ENCODE data around the gene HAAO. TPM values are rescaled to one million over a fixed set of nuclear protein-coding genes. Genes with fewer than 3 reads are reported as not detected.

Gene HAAO
- total and polyA plus RNA-seq, 2 donors (not counting 1 experiment from before 2014, with no cell fraction given), result 6.4 to 17.6 TPM

GRCh38 chr2:42769583-42770287 is 22.6 kb downstream of the HAAO start:
- H3K4me3 Mint-ChIP-seq, result no peak overlapping the region
- H3K4me1 ChIP-seq (ENCODE audit: control insufficient read depth in 2 of 2, insufficient read depth in 2 of 2, low read length in 2 of 2), result no peaks in the 10 kb centered on the region
- no peak overlapping the region for H3K27ac ChIP-seq (ENCODE audit: low read length in 2 of 2)
- TF ChIP-seq CTCF (IDR thresholded peaks at IDR 0.05) (no peak), EZH2 (IDR thresholded peaks at IDR 0.05; ENCODE audit: borderline replicate concordance, insufficient read depth, low read depth, low read length, poor library complexity, severe bottlenecking) (no peak)
- no peak for ATAC-seq (ENCODE audit: low read depth)
- H3K27me3 Mint-ChIP-seq, result no peaks in the 10 kb centered on the region
- no peak for DNase-seq
- 97% methylated on average over 8 of the region's 10 CpGs for WGBS (ENCODE audit: insufficient coverage)
- no peak overlapping the region for H3K9ac ChIP-seq (ENCODE audit: low read length)
- H3K4me3 ChIP-seq (ENCODE audit: control extremely low read depth in 1 of 5, extremely low read depth in 1 of 5, insufficient read depth in 1 of 5, low read depth in 2 of 5, low read length in 4 of 5), result no peak overlapping the region
- CTCF ChIA-PET, result interaction anchor here (1.4 to 1.6 kb wide), 2 partner anchors 15 to 17 kb away, joined by 3 to 5 read pairs; no protein-coding TSS in a partner anchor
- H3K79me2 ChIP-seq (ENCODE audit: control insufficient read depth, insufficient read depth, low read length), result no peaks in the 10 kb centered on the region
- no peak overlapping the region for H3K27ac Mint-ChIP-seq
- H3K27me3 ChIP-seq (replicated peaks in 1 of 4; ENCODE audit: control extremely low read depth in 1 of 4, control insufficient read depth in 3 of 4, insufficient read depth in 4 of 4, low read length in 3 of 4), result no peaks in the 10 kb centered on the region
- H3K4me1 Mint-ChIP-seq, result peaks cover 1% of the 10 kb centered on the region
- no peaks in the 10 kb centered on the region for H3K9me3 Mint-ChIP-seq (ENCODE audit: insufficient read depth)
- H4K20me1 ChIP-seq (ENCODE audit: control insufficient read depth, insufficient read depth, low read length, poor library complexity, severe bottlenecking), result no peaks in the 10 kb centered on the region
- no peak overlapping the region for H3K4me2 ChIP-seq (replicated peaks; ENCODE audit: low read depth, low read length, poor library complexity, severe bottlenecking)
- no peak overlapping the region for H2AFZ ChIP-seq (ENCODE audit: insufficient read depth, low read depth, low read length, poor library complexity, severe bottlenecking)
- no peaks in the 10 kb centered on the region for H3K9me3 ChIP-seq (ENCODE audit: control extremely low read depth in 1 of 3, control insufficient read depth in 2 of 3, insufficient read depth in 1 of 3, low read length in 2 of 3)
- intact Hi-C loops (cut with micrococcal nuclease), result no loop called here
- H3K36me3 ChIP-seq (replicated peaks in 1 of 2; ENCODE audit: control extremely low read depth in 1 of 2, control insufficient read depth in 1 of 2, extremely low read depth in 1 of 2, insufficient read depth in 2 of 2, low read length in 1 of 2), result no peaks in the 10 kb centered on the region
- POLR2A ChIA-PET, result no interaction called here

GRCh38 chr2:42768706-42769256 is 23.6 kb downstream of the HAAO start:
- intact Hi-C loops (cut with micrococcal nuclease), result no loop called here
- 96% methylated on average over 2 of the region's 3 CpGs for WGBS (ENCODE audit: insufficient coverage)
- peaks cover 1% of the 10 kb centered on the region for H3K4me1 Mint-ChIP-seq
- H2AFZ ChIP-seq (ENCODE audit: insufficient read depth, low read depth, low read length, poor library complexity, severe bottlenecking), result no peak overlapping the region
- ChIA-PET POLR2A (no interaction called here), CTCF (interaction anchor here (1.0 kb wide), 1 partner anchor 14 kb away, joined by 3 read pairs; no protein-coding TSS in a partner anchor)
- DNase-seq (no peak), ATAC-seq (ENCODE audit: low read depth) (no peak)
- H3K27ac ChIP-seq (ENCODE audit: low read length in 2 of 2), result no peak overlapping the region
- H3K27me3 ChIP-seq (replicated peaks in 1 of 4; ENCODE audit: control extremely low read depth in 1 of 4, control insufficient read depth in 3 of 4, insufficient read depth in 4 of 4, low read length in 3 of 4), result no peaks in the 10 kb centered on the region
- no peak overlapping the region for H3K27ac Mint-ChIP-seq
- no peaks in the 10 kb centered on the region for H3K4me1 ChIP-seq (ENCODE audit: control insufficient read depth in 2 of 2, insufficient read depth in 2 of 2, low read length in 2 of 2)
- no peaks in the 10 kb centered on the region for H3K36me3 ChIP-seq (replicated peaks in 1 of 2; ENCODE audit: control extremely low read depth in 1 of 2, control insufficient read depth in 1 of 2, extremely low read depth in 1 of 2, insufficient read depth in 2 of 2, low read length in 1 of 2)
- H3K79me2 ChIP-seq (ENCODE audit: control insufficient read depth, insufficient read depth, low read length), result no peaks in the 10 kb centered on the region
- H3K4me3 Mint-ChIP-seq, result no peak overlapping the region
- H3K27me3 Mint-ChIP-seq, result no peaks in the 10 kb centered on the region
- no peak overlapping the region for H3K9ac ChIP-seq (ENCODE audit: low read length)
- no peak overlapping the region for H3K4me2 ChIP-seq (replicated peaks; ENCODE audit: low read depth, low read length, poor library complexity, severe bottlenecking)
- no peaks in the 10 kb centered on the region for H3K9me3 Mint-ChIP-seq (ENCODE audit: insufficient read depth)
- no peak overlapping the region for H3K4me3 ChIP-seq (ENCODE audit: control extremely low read depth in 1 of 5, extremely low read depth in 1 of 5, insufficient read depth in 1 of 5, low read depth in 2 of 5, low read length in 4 of 5)
- TF ChIP-seq EZH2 (IDR thresholded peaks at IDR 0.05; ENCODE audit: borderline replicate concordance, insufficient read depth, low read depth, low read length, poor library complexity, severe bottlenecking) (no peak), CTCF (IDR thresholded peaks at IDR 0.05) (no peak)
- H3K9me3 ChIP-seq (ENCODE audit: control extremely low read depth in 1 of 3, control insufficient read depth in 2 of 3, insufficient read depth in 1 of 3, low read length in 2 of 3), result no peaks in the 10 kb centered on the region
- H4K20me1 ChIP-seq (ENCODE audit: control insufficient read depth, insufficient read depth, low read length, poor library complexity, severe bottlenecking), result no peaks in the 10 kb centered on the region

Measured in B cell (primary cell).